Neural cell (in vitro differentiated cells): Measurements from ENCODE around the gene KLHL35. TPM values are rescaled to one million over a fixed set of nuclear protein-coding genes. Genes with fewer than 3 reads are reported as not detected.
A peak's percentile ranks its signal among the peaks of the same experiment; 100 is the strongest.

ENCODE experiments used
- H2AFZ ChIP-seq: fragments of 200-600, 300-800 bp; sonication (generic), shearing (Covaris generic); 2 replicates; pipeline ENCODE4 v1.6.0; 2014; ENCODE audit warnings: low read depth, mild to moderate bottlenecking, antibody characterized with exemption, low read length, moderate library complexity
- H3F3A ChIP-seq: fragments of 200-600 bp; shearing (Covaris generic); 2 replicates; pipeline ENCODE4 v1.6.1; 2016; ENCODE audit warnings: mild to moderate bottlenecking, moderate library complexity, mixed read lengths, antibody characterized with exemption, low read length; ENCODE audit not compliant: insufficient read depth, poor library complexity, severe bottlenecking
- H3K27ac ChIP-seq: fragments of 200-600, 300-800 bp; sonication (generic), shearing (Covaris generic); 2 replicates; pipeline ENCODE4 v1.5.1; 2014; ENCODE audit warnings: mild to moderate bottlenecking, low read length, moderate library complexity
- H3K27me3 ChIP-seq: fragments of 300-800, 200-600 bp; sonication (generic), shearing (Covaris generic); 2 replicates; pipeline ENCODE4 v1.6.0; 2014; ENCODE audit warnings: mild to moderate bottlenecking, low read depth, low read length, moderate library complexity; ENCODE audit not compliant: insufficient read depth
- H3K36me3 ChIP-seq: fragments of 300-800, 200-600 bp; sonication (generic), shearing (Covaris generic); 2 replicates; pipeline ENCODE4 v1.5.1; 2014; ENCODE audit warnings: mild to moderate bottlenecking, antibody characterized with exemption, low read length, moderate library complexity; ENCODE audit not compliant: insufficient read depth
- H3K4me2 ChIP-seq: fragments of 300-800, 200-600 bp; sonication (generic), shearing (Covaris generic); 2 replicates; pipeline ENCODE4 v1.6.0; 2014; ENCODE audit warnings: mild to moderate bottlenecking, low read length
- H3K4me3 ChIP-seq: fragments of 300-800, 200-600 bp; sonication (generic), shearing (Covaris generic); 2 replicates; pipeline ENCODE4 v1.5.1; 2014; ENCODE audit warnings: mild to moderate bottlenecking, low read length, moderate library complexity
- H3K79me2 ChIP-seq: fragments of 200-600 bp; shearing (Covaris generic); replicated peaks from 2 replicates; pipeline ENCODE4 v1.6.0; 2014; ENCODE audit warnings: mild to moderate bottlenecking, low read length, moderate library complexity; ENCODE audit not compliant: insufficient read depth
- H3K9ac ChIP-seq: fragments of 300-800, 200-600 bp; sonication (generic), shearing (Covaris generic); 2 replicates; pipeline ENCODE4 v1.6.1; 2016; ENCODE audit warnings: mild to moderate bottlenecking, low read length, mixed read lengths
- H3K9me2 ChIP-seq: fragments of 200-600 bp; shearing (Covaris generic); 2 replicates; pipeline ENCODE4 v1.6.1; 2016; ENCODE audit warnings: mild to moderate bottlenecking, low read length, mixed read lengths; ENCODE audit not compliant: insufficient read depth
- H3K9me3 ChIP-seq: fragments of 200-600, 300-800 bp; sonication (generic), shearing (Covaris generic); 2 replicates; pipeline ENCODE4 v1.6.1; 2016; ENCODE audit warnings: mild to moderate bottlenecking, mixed run types, low read length, moderate library complexity, mixed read lengths
- H4K20me1 ChIP-seq: fragments of 200-600 bp; shearing (Covaris generic); 2 replicates; pipeline ENCODE4 v1.6.1; 2016; ENCODE audit warnings: mild to moderate bottlenecking, mixed run types; ENCODE audit not compliant: insufficient read depth
- CTCF ChIP-seq: fragments of 450-650 bp; IDR thresholded peaks from 2 replicates; pipeline ENCODE4 v1.5.1; 2014; ENCODE audit warnings: antibody characterized with exemption, mild to moderate bottlenecking, moderate library complexity; ENCODE audit not compliant: poor library complexity, severe bottlenecking
- EP300 ChIP-seq: fragments of 450-650 bp; conservative IDR thresholded peaks from 2 replicates; pipeline ENCODE4 v1.6.1; 2014; ENCODE audit warnings: antibody characterized with exemption, mild to moderate bottlenecking, moderate library complexity; ENCODE audit not compliant: poor library complexity, severe bottlenecking
- EZH2 ChIP-seq: fragments of 200-600, 300-800 bp; shearing (Covaris generic), sonication (generic); IDR thresholded peaks from 2 replicates; pipeline ENCODE4 v1.6.1; 2014; ENCODE audit warnings: antibody characterized with exemption, low read length, borderline replicate concordance, mild to moderate bottlenecking; ENCODE audit not compliant: insufficient read depth, poor library complexity, severe bottlenecking
- MXI1 ChIP-seq: fragments of 450-650 bp; conservative IDR thresholded peaks from 2 replicates; pipeline ENCODE4 v1.6.1; 2014; ENCODE audit warnings: antibody characterized with exemption, mild to moderate bottlenecking; ENCODE audit not compliant: poor library complexity, severe bottlenecking
- POLR2AphosphoS5 ChIP-seq: IDR thresholded peaks from 2 replicates; pipeline ENCODE4 v1.6.1; 2012
- RAD21 ChIP-seq: fragments of 450-650 bp; conservative IDR thresholded peaks from 2 replicates; pipeline ENCODE4 v1.6.1; 2014; ENCODE audit warnings: antibody characterized with exemption, mild to moderate bottlenecking, moderate library complexity
- REST ChIP-seq: IDR thresholded peaks from 2 replicates; pipeline ENCODE4 v1.6.1; 2012; ENCODE audit warnings: borderline replicate concordance
- TAF1 ChIP-seq: IDR thresholded peaks from 2 replicates; pipeline ENCODE4 v1.6.1; 2012; ENCODE audit warnings: low read depth
- polyA plus RNA-seq: library from polyadenylated mRNA; depleted of rRNA; stranded (reverse); fragments of >200 nt; gene quantifications from 2 replicates; pipeline ENCODE4 v1.2.3, GENCODE V29; 2014

Gene KLHL35
- polyA plus RNA-seq, 1 donor from 2014 or later: 17.0 TPM

GRCh38 chr11:75400146-75400865 lies 32.7 kb downstream of the KLHL35 start:
- Histone ChIP-seq H3K36me3 (peaks cover 15% of the 10 kb centered on the region), H3K4me3 (peak overlapping the region; percentile 85), H3K9ac (peak overlapping the region; percentile 90), H3K27me3 (no peaks in the 10 kb centered on the region), H4K20me1 (peaks cover 8% of the 10 kb centered on the region), H3K9me2 (no peaks in the 10 kb centered on the region), H2AFZ (no peak overlapping the region), H3K27ac (peak overlapping the region; percentile 91), H3F3A (no peaks in the 10 kb centered on the region), H3K9me3 (no peaks in the 10 kb centered on the region), H3K79me2 (peaks cover 49% of the 10 kb centered on the region), H3K4me2 (peak overlapping the region; percentile 93)
- TF ChIP-seq POLR2AphosphoS5: peak; percentile 10
- no peak for TF ChIP-seq EZH2
- TF ChIP-seq MXI1: no peak

- Histone ChIP-seq H3K36me3 (peaks cover 15% of the 10 kb centered on the region), H3K79me2 (peaks cover 49% of the 10 kb centered on the region), H3K4me3 (peak within 1 kb of the TSS; percentile 85), H3K27ac (peak within 1 kb of the TSS; percentile 91), H3K9me3 (no peaks in the 10 kb centered on the region), H3K9ac (peak within 1 kb of the TSS; percentile 90), H4K20me1 (peaks cover 8% of the 10 kb centered on the region), H3F3A (no peaks in the 10 kb centered on the region), H2AFZ (peak within 1 kb of the TSS; percentile 43), H3K4me2 (peak within 1 kb of the TSS; percentile 93), H3K27me3 (no peaks in the 10 kb centered on the region), H3K9me2 (no peaks in the 10 kb centered on the region)
- TF ChIP-seq RAD21 (no peak), REST (peak; percentile 99), CTCF (peak; percentile 62), TAF1 (peak; percentile 98), EZH2 (no peak), MXI1 (peak; percentile 93), EP300 (peak; percentile 82), POLR2AphosphoS5 (peak; percentile 99)
Observed at GRCh38 chr11:75399344-75400145, 33.5 kb downstream of the KLHL35 start, which contains the start of gene RPS3. TSS of gene RPS3 (plus strand) at chr11:75399518. CDS start at chr11:75399548, 30 bp downstream.
